ENCODE results near the gene FARP1.

The FARP1 gene

GRCh38 chr13:98176777-98177608, 34.1 kb downstream of the FARP1 start, which contains the start of gene RNF113B:
TSS of gene RNF113B (minus strand) at chr13:98177269. CDS start at chr13:98177236, 33 bp downstream.
- DNase-seq, result no peak

- DNase-seq, result no peak
Measured at GRCh38 chr13:98180092-98180491, 37.2 kb downstream of the FARP1 start.

- DNase-seq, result no peak
Measured at GRCh38 chr13:98181111-98181815, 38.4 kb downstream of the FARP1 start.

- DNase-seq, result no peak
Measured at GRCh38 chr13:98182153-98182552, 39.3 kb downstream of the FARP1 start.

GRCh38 chr13:98182589-98182988, 39.7 kb downstream of the FARP1 start:
- DNase-seq, result no peak

- DNase-seq, result no peak
Measured at GRCh38 chr13:98184792-98185191, 41.9 kb downstream of the FARP1 start.

GRCh38 chr13:98187155-98187964, 44.5 kb downstream of the FARP1 start:
- DNase-seq, result no peak

- DNase-seq, result no peak
Measured at GRCh38 chr13:98187965-98188261, 45.0 kb downstream of the FARP1 start.

GRCh38 chr13:98188544-98189166, 45.8 kb downstream of the FARP1 start:
- no peak for DNase-seq

- DNase-seq, result peak; percentile 3
Measured at GRCh38 chr13:98189841-98190505, 47.1 kb downstream of the FARP1 start.

- no peak for DNase-seq
Measured at GRCh38 chr13:98190889-98191444, 48.1 kb downstream of the FARP1 start.

GRCh38 chr13:98192008-98192407, 49.1 kb downstream of the FARP1 start:
- DNase-seq, result no peak

GRCh38 chr13:98195054-98195791, 52.3 kb downstream of the FARP1 start:
- DNase-seq, result no peak

- DNase-seq, result no peak
Measured at GRCh38 chr13:98198683-98199082, 55.8 kb downstream of the FARP1 start.

GRCh38 chr13:98199480-98199879, 56.6 kb downstream of the FARP1 start:
- DNase-seq, result no peak

GRCh38 chr13:98200211-98200878, 57.5 kb downstream of the FARP1 start:
- no peak for DNase-seq

GRCh38 chr13:98201189-98201588, 58.3 kb downstream of the FARP1 start:
- DNase-seq, result no peak

- DNase-seq, result no peak
Measured at GRCh38 chr13:98201984-98202383, 59.1 kb downstream of the FARP1 start.

GRCh38 chr13:98203646-98204326, 60.9 kb downstream of the FARP1 start:
- DNase-seq, result no peak

- DNase-seq, result no peak
Measured at GRCh38 chr13:98204546-98204945, 61.7 kb downstream of the FARP1 start.
